Activated effector memory CD4-positive, alpha-beta T cell treated with anti-CD3 and anti-CD28 coated beads, Interleukin-2, amount 50 U/mL, for 16 hours (primary cell): ENCODE results near the gene SUSD4.
A peak's percentile ranks its signal among the peaks of the same experiment; 100 is the strongest.

Experiments
- DNase-seq: peaks from one replicate; pipeline ENCODE4 v3.0.0-alpha.2; 2020

SUSD4 gene

GRCh38 chr1:223226271-223226670 lies 137.7 kb downstream of the SUSD4 start:
- DNase-seq: peak; percentile 50

GRCh38 chr1:223225481-223225880 lies 138.5 kb downstream of the SUSD4 start:
- peak; percentile 21 for DNase-seq

GRCh38 chr1:223225061-223225460 lies 138.9 kb downstream of the SUSD4 start:
- DNase-seq: peak; percentile 6

- DNase-seq: peak; percentile 53
Measured at GRCh38 chr1:223224465-223224864, 139.5 kb downstream of the SUSD4 start.

- peak; percentile 50 for DNase-seq
Measured at GRCh38 chr1:223223091-223223995, 140.6 kb downstream of the SUSD4 start.

GRCh38 chr1:223222377-223222776 lies 141.6 kb downstream of the SUSD4 start:
- DNase-seq: no peak

- DNase-seq: peak; percentile 19
Measured at GRCh38 chr1:223221686-223222085, 142.3 kb downstream of the SUSD4 start.

- no peak for DNase-seq
Measured at GRCh38 chr1:223219846-223220610, 143.9 kb downstream of the SUSD4 start.

GRCh38 chr1:223219318-223219635 lies 144.7 kb downstream of the SUSD4 start:
- no peak for DNase-seq

- peak; percentile 0 for DNase-seq
Measured at GRCh38 chr1:223217781-223218180, 146.2 kb downstream of the SUSD4 start.

- DNase-seq: no peak
Measured at GRCh38 chr1:223216531-223217205, 147.3 kb downstream of the SUSD4 start.

GRCh38 chr1:223216074-223216473 lies 147.9 kb downstream of the SUSD4 start:
- no peak for DNase-seq

GRCh38 chr1:223215026-223215425 lies 148.9 kb downstream of the SUSD4 start:
- DNase-seq: no peak

GRCh38 chr1:223214261-223214807 lies 149.6 kb downstream of the SUSD4 start:
- DNase-seq: no peak

GRCh38 chr1:223212441-223212840 lies 151.5 kb downstream of the SUSD4 start:
- DNase-seq: no peak

GRCh38 chr1:223211323-223211985 lies 152.5 kb downstream of the SUSD4 start:
- DNase-seq: no peak

GRCh38 chr1:223210788-223211120 lies 153.2 kb downstream of the SUSD4 start:
- no peak for DNase-seq

GRCh38 chr1:223209992-223210787 lies 153.8 kb downstream of the SUSD4 start:
- DNase-seq: no peak

GRCh38 chr1:223209293-223209898 lies 154.6 kb downstream of the SUSD4 start:
- no peak for DNase-seq

GRCh38 chr1:223208164-223209076 lies 155.6 kb downstream of the SUSD4 start:
- DNase-seq: no peak
